SJSA1 (cell line): Measurements from ENCODE around the gene SEMA3G. TPM values are rescaled to one million over a fixed set of nuclear protein-coding genes. Genes with fewer than 3 reads are reported as not detected.
A peak's percentile ranks its signal among the peaks of the same experiment; 100 is the strongest.

Experiments
- DNase-seq, 2 experiments: peaks; one replicate each; pipeline ENCODE4 v3.0.0-alpha.2; 2015 to 2020; ENCODE audit warnings: low spot score in 2 of 2, low read depth in 1 of 2
- H3K27ac ChIP-seq: fragments of 250-450 bp; sonication (Bioruptor Pico); 2 replicates; pipeline ENCODE4 v1.5.1; 2020; ENCODE audit warnings: mild to moderate bottlenecking, moderate library complexity
- H3K27me3 ChIP-seq: fragments of 250-450 bp; sonication (Bioruptor Pico); replicated peaks from 2 replicates; pipeline ENCODE4 v1.5.1; 2020; ENCODE audit warnings: mild to moderate bottlenecking, moderate library complexity
- H3K36me3 ChIP-seq: fragments of 250-450 bp; sonication (Bioruptor Pico); 2 replicates; pipeline ENCODE4 v1.5.1; 2020; ENCODE audit warnings: mild to moderate bottlenecking
- H3K4me1 ChIP-seq: fragments of 250-450 bp; sonication (Bioruptor Pico); replicated peaks from 2 replicates; pipeline ENCODE4 v1.6.1; 2021; ENCODE audit warnings: mild to moderate bottlenecking
- H3K4me3 ChIP-seq: fragments of 250-450 bp; sonication (Bioruptor Pico); 2 replicates; pipeline ENCODE4 v1.5.1; 2020; ENCODE audit warnings: mild to moderate bottlenecking
- H3K9me3 ChIP-seq: fragments of 250-450 bp; sonication (Bioruptor Pico); replicated peaks from 2 replicates; pipeline ENCODE4 v1.5.1; 2020; ENCODE audit warnings: mild to moderate bottlenecking
- total RNA-seq: library from RNA; depleted of rRNA; stranded (reverse); fragments of >200 nt; shearing (Covaris generic); gene quantifications from 2 replicates; pipeline ENCODE4 v1.2.3, GENCODE V29; 2014; rRNA removed

SEMA3G gene
- 0.13 TPM in 1 of 2 replicates, not detected in the other for total RNA-seq

DNA sequence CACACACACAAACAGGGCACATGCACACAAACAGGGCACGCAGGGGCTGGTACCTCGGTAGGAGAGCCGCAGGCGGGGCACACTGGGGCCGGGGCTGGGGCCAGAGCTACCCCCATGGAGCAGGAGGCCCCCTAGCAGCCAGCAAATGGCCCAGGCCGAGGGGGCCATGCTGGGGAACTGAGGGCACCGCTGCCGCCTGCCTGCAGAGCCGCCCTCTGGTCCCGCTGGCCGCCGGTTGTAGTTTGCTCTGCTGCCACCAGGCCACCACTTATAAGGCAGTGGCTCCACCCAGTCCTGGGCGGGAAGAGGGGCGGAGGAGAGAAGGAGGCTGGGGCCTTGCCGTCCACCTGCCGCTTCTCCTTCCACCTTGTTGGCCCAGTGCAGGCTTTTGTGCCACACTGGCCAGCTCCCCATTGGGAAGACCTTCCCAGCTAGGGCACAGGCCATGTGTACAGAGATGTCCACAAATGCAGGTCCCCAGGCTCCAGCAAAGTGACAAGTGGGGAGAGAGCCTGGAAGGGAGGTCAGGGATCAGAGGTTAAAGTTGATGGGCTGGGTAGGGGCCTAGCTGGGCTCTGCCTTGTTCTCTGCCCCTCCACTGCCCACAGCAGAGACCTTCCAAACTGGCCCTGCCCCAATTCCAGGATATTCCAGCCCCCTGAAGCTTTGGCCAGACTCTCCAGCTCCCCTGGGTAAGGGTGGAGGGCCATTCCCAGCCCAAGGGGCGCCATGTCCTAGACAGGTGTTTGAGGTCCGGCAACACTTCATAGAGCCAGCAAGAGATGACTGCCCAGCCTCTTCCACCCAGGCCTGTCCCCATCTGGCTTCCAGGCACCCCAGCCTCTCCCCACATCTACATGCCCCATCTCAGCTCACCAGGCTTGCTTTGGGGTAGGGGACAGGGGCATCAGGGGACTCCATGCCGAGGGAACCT lies at the start of gene SEMA3G:
TSS of gene SEMA3G (minus strand) at position 244 of the 934 bp plus-strand sequence. CDS start at position 168, 76 bp downstream.
- no peak within 1 kb of the TSS for H3K4me3 ChIP-seq
- peaks cover 9% of the 10 kb centered on the region for H3K4me1 ChIP-seq
- H3K27ac ChIP-seq, result no peak within 1 kb of the TSS
- no peaks in the 10 kb centered on the region for H3K36me3 ChIP-seq
- DNase-seq, result peak; percentile 24 to 71
- H3K9me3 ChIP-seq, result no peaks in the 10 kb centered on the region
- H3K27me3 ChIP-seq, result no peaks in the 10 kb centered on the region

DNA sequence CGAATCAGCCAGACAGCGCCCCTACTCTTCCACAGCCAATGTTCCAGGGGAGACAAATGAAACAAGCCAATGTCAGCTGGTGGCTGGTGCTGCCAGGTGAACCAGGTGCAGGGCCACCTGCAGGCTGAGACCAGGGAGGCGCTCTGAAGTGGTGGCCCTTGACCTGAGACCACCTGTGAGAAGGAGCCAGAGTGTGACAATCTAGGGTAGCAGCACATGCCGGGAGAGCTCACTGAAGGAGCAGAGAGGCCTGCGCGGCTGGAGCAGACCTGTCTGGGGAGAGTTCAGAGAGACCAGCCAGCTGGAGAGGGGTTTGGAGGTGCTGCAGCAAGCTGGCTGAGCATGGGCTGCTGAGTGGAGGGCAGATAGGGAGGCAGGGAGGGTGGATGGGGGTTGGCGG lies 49.5 kb upstream of the SEMA3G start:
- Histone ChIP-seq H3K27ac (no peak overlapping the region), H3K4me3 (no peak overlapping the region), H3K9me3 (no peaks in the 10 kb centered on the region), H3K36me3 (peaks cover 34% of the 10 kb centered on the region), H3K4me1 (no peaks in the 10 kb centered on the region), H3K27me3 (no peaks in the 10 kb centered on the region)
- no peak for DNase-seq

DNA sequence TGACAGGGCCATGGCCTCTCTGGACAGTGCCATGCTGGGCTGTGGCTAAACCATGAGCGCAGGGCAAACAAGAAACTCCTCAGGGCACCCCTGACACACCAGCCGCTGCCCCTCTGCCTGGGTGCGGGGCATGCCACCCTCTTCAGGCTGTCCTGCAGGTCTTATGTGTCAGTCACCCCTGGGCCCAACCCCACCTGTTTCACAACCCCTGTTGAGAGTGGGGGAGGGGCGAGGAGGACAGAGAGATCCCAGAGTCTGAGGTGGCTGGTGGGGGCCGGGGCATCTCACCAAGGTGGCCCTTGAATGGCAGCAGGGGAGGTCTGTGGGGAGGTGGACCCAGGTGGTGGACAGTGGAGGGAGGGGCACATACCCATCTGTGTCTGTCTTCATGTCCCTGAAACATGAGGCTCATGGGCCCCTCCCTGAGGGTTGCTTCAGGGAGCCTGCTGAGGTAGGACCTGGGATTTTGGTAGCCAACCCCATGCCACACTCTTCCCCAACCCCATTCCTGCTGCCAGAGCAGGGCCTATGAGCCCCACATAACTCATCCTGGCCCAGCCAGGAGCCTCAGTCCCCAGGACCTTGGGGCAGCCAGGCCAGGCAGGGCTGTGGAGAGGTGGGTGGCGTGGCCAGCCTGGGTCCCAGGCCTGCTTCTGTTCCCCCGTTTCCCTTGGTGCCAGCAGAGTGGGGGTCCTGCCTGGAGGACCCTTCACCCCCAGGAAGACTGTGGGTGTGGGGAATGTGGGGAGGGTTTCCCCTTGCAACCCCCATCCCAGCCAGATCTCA lies 48.5 kb upstream of the SEMA3G start:
- Histone ChIP-seq H3K4me1 (no peaks in the 10 kb centered on the region), H3K36me3 (peaks cover 41% of the 10 kb centered on the region), H3K4me3 (no peak overlapping the region), H3K27me3 (no peaks in the 10 kb centered on the region), H3K9me3 (no peaks in the 10 kb centered on the region), H3K27ac (no peak overlapping the region)
- DNase-seq, result no peak

DNA sequence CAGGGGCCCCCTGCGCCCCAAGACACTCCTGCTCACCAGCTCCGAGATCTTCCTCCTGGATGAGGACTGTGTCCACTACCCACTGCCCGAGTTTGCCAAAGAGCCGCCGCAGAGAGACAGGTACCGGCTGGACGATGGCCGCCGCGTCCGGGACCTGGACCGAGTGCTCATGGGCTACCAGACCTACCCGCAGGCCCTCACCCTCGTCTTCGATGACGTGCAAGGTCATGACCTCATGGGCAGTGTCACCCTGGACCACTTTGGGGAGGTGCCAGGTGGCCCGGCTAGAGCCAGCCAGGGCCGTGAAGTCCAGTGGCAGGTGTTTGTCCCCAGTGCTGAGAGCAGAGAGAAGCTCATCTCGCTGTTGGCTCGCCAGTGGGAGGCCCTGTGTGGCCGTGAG lies 47.2 kb upstream of the SEMA3G start:
- DNase-seq, result no peak
- H3K9me3 ChIP-seq, result no peaks in the 10 kb centered on the region
- H3K27me3 ChIP-seq, result no peaks in the 10 kb centered on the region
- peaks cover 55% of the 10 kb centered on the region for H3K36me3 ChIP-seq
- H3K4me1 ChIP-seq, result no peaks in the 10 kb centered on the region
- no peak overlapping the region for H3K4me3 ChIP-seq
- no peak overlapping the region for H3K27ac ChIP-seq

DNA sequence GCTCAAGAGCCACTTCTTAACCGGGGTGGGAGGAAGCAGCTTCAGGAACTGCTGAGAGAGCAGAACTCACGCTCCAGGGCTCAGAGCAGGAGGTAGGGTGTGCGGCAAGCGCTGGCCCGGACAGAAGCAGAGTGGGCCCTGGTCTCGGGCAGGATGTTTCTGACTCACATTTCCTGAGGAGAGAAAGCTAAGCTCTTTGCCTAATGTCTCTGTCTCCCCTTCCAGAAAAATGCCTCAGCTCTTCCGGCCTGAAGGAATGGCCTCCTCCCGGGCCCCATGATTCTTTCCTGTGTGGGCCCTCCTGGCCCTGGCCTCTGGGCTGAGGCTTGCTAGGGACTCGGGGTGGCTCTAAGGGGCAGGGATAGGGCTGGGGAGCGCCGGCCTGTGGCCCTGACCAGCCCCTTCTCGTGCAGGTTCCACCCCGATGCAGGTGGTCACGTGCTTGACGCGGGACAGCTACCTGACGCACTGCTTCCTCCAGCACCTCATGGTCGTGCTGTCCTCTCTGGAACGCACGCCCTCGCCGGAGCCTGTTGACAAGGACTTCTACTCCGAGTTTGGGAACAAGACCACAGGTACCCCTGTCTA lies 46.1 kb upstream of the SEMA3G start:
- Histone ChIP-seq H3K9me3 (no peaks in the 10 kb centered on the region), H3K4me3 (no peak overlapping the region), H3K27ac (no peak overlapping the region), H3K36me3 (peaks cover 64% of the 10 kb centered on the region), H3K27me3 (no peaks in the 10 kb centered on the region), H3K4me1 (no peaks in the 10 kb centered on the region)
- DNase-seq, result no peak

DNA sequence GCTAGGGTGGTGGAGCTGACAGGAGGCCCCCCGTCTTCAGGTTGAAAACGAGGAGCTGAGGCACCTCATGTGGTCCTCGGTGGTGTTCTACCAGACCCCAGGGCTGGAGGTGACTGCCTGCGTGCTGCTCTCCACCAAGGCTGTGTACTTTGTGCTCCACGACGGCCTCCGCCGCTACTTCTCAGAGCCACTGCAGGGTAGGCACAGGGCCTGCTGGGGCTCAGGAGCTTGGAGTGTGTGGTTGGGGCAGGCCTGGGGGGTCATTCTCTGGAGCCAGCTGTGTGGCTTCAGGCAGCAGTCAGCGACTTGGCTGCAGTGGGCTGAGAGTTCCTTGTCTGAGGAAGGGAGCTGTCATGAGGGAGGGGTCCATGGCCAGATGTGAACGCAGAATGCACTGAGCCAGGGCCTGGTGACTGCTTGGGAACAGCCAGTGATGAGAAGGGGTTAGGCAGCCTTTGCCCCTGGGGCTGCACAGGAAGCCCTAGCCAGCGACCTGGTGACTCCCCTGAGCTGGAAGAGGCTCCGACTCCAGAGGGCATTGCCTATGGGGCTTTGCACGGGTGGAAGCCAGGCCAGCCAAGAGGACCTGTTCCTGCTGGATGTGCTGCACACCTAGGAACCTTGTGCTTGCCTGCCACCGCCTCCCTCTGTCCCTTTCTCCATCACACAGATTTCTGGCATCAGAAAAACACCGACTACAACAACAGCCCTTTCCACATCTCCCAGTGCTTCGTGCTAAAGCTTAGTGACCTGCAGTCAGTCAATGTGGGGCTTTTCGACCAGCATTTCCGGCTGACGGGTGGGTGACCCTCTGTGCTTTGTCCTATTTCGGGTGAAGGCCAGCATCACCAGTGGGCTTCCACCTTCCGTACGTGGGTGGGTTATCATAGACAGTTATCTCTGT lies 45.4 kb upstream of the SEMA3G start:
- Histone ChIP-seq H3K27me3 (no peaks in the 10 kb centered on the region), H3K9me3 (no peaks in the 10 kb centered on the region), H3K36me3 (peaks cover 71% of the 10 kb centered on the region), H3K27ac (no peak overlapping the region), H3K4me3 (no peak overlapping the region), H3K4me1 (no peaks in the 10 kb centered on the region)
- DNase-seq, result no peak

DNA sequence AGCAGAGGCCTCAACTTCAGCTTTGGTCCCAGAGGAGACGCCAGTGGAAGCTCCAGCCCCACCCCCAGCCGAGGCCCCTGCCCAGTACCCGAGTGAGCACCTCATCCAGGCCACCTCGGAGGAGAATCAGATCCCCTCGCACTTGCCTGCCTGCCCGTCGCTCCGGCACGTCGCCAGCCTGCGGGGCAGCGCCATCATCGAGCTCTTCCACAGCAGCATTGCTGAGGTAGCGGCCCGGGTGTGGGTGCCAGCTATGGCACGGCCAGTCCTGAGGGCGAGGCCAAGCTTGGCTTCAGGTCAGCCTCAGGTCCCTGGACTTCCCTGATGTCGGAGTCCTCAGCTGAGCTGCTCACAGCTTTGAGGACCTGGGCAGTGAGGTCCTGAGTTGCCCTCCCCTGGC lies 44.5 kb upstream of the SEMA3G start:
- no peaks in the 10 kb centered on the region for H3K27me3 ChIP-seq
- H3K9me3 ChIP-seq, result no peaks in the 10 kb centered on the region
- H3K36me3 ChIP-seq, result peaks cover 80% of the 10 kb centered on the region
- DNase-seq, result no peak
- no peaks in the 10 kb centered on the region for H3K4me1 ChIP-seq
- H3K27ac ChIP-seq, result no peak overlapping the region
- H3K4me3 ChIP-seq, result no peak overlapping the region

DNA sequence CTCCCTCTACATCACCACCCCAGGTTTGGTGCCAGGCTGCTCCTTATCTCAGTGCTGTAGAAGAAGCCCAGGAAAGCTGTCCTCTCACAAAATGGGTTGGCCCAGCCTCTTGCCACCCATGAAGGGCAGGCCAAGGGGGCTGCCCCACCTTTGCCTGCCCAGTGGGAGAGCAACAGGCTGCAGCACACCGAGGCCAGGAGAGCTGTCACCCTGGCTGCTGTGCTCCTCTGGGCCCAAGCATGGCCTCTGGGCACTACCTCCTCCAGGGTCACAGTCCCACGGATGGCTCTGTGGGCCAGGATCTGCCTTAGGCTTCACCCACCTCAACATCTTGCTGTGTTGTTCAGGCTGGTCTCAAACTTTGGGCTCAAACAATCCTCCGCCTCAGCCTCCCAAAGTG lies 43.8 kb upstream of the SEMA3G start:
- H3K36me3 ChIP-seq, result peaks cover 80% of the 10 kb centered on the region
- DNase-seq, result no peak
- H3K4me1 ChIP-seq, result peaks cover 4% of the 10 kb centered on the region
- H3K9me3 ChIP-seq, result no peaks in the 10 kb centered on the region
- no peaks in the 10 kb centered on the region for H3K27me3 ChIP-seq
- H3K4me3 ChIP-seq, result no peak overlapping the region
- H3K27ac ChIP-seq, result no peak overlapping the region

DNA sequence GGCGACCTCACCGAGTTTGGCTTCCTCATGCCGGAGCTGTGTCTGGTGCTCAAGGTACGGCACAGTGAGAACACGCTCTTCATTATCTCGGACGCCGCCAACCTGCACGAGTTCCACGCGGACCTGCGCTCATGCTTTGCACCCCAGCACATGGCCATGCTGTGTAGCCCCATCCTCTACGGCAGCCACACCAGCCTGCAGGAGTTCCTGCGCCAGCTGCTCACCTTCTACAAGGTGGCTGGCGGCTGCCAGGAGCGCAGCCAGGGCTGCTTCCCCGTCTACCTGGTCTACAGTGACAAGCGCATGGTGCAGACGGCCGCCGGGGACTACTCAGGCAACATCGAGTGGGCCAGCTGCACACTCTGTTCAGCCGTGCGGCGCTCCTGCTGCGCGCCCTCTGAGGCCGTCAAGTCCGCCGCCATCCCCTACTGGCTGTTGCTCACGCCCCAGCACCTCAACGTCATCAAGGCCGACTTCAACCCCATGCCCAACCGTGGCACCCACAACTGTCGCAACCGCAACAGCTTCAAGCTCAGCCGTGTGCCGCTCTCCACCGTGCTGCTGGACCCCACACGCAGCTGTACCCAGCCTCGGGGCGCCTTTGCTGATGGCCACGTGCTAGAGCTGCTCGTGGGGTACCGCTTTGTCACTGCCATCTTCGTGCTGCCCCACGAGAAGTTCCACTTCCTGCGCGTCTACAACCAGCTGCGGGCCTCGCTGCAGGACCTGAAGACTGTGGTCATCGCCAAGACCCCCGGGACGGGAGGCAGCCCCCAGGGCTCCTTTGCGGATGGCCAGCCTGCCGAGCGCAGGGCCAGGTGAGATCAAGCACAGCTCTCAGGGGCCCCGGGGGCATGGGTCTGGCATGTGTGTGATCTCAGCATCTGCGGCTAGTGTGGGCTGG lies 43.1 kb upstream of the SEMA3G start:
- Histone ChIP-seq H3K27ac (no peak overlapping the region), H3K27me3 (no peaks in the 10 kb centered on the region), H3K4me3 (no peak overlapping the region), H3K36me3 (peaks cover 87% of the 10 kb centered on the region), H3K9me3 (no peaks in the 10 kb centered on the region), H3K4me1 (peaks cover 11% of the 10 kb centered on the region)
- DNase-seq, result no peak

DNA sequence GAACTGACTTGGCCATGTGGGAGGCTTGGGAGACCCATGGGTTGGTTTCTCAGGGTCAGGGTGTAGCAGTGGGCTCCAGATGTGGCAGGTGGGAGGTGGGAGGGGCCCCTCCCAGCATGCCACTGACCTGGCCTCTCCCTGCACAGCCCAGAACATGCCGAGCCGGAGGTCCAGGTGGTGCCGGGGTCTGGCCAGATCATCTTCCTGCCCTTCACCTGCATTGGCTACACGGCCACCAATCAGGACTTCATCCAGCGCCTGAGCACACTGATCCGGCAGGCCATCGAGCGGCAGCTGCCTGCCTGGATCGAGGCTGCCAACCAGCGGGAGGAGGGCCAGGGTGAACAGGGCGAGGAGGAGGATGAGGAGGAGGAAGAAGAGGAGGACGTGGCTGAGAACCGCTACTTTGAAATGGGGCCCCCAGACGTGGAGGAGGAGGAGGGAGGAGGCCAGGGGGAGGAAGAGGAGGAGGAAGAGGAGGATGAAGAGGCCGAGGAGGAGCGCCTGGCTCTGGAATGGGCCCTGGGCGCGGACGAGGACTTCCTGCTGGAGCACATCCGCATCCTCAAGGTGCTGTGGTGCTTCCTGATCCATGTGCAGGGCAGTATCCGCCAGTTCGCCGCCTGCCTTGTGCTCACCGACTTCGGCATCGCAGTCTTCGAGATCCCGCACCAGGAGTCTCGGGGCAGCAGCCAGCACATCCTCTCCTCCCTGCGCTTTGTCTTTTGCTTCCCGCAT lies 42.3 kb upstream of the SEMA3G start:
- peaks cover 14% of the 10 kb centered on the region for H3K4me1 ChIP-seq
- DNase-seq, result no peak
- H3K27ac ChIP-seq, result no peak overlapping the region
- H3K9me3 ChIP-seq, result no peaks in the 10 kb centered on the region
- H3K36me3 ChIP-seq, result peaks cover 89% of the 10 kb centered on the region
- no peak overlapping the region for H3K4me3 ChIP-seq
- no peaks in the 10 kb centered on the region for H3K27me3 ChIP-seq

DNA sequence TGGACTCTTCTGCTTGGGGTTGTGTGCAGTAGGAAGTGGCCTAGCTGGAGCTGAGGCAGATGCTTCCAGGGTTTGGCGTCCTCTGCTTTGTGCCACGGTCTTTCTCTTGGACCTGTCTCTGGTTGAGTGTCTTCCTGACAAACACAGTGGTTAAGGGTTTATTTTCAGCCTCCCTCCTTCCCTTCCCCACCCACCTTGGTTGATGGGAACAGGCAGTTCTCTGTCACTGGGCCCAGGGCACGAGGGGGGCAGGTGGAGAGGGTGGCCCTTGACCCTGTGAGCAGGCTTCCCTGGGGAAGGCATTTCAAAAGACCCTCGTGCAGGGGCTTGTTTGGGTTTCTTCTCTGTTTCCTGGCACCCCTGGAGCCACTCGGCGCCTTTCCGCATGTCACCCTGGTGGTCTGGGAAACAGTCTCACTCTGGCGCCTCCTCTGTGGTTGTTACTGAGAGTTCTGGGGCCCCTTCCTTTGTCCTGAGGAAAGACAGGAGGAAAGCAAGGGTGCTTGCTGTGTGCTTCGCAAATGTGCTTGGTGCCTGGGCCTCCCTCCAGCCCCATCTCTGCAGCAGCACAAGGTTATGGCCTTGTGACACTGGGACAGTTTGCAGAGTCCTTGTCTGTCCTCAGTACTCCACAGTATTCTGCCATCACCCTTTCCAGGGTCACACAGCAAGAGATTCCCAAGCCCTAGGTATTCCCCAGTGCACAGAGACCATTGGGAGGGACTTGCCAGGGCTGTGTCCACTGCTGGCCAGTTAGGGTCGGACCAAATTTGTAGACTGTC lies 40.0 kb upstream of the SEMA3G start:
- H3K9me3 ChIP-seq, result no peaks in the 10 kb centered on the region
- peaks cover 89% of the 10 kb centered on the region for H3K36me3 ChIP-seq
- no peak for DNase-seq
- no peak overlapping the region for H3K27ac ChIP-seq
- no peak overlapping the region for H3K4me3 ChIP-seq
- H3K27me3 ChIP-seq, result no peaks in the 10 kb centered on the region
- peaks cover 14% of the 10 kb centered on the region for H3K4me1 ChIP-seq
